ENCODE data around the gene ERICH6B. TPM values are rescaled to one million over a fixed set of nuclear protein-coding genes. Genes with fewer than 3 reads are reported as not detected.
A peak's percentile ranks its signal among the peaks of the same experiment; 100 is the strongest.
"Not testable (repeated sequence)": the region's sequence is repeated elsewhere in the genome, so short reads cannot be mapped to it uniquely, and the experiment has no call there.

Gene ERICH6B
- total RNA-seq, 1 donor from 2014 or later = not detected

- H3K36me3 ChIP-seq (ENCODE audit: control insufficient read depth, insufficient read depth, low read length) = no peaks in the 10 kb centered on the region
- no peaks in the 10 kb centered on the region for H3K27me3 ChIP-seq (ENCODE audit: control insufficient read depth, insufficient read depth, low read length)
- TF ChIP-seq CTCF (IDR thresholded peaks at IDR 0.05; ENCODE audit: insufficient read depth, low read length, severe bottlenecking) = no peak
- DNase-seq (ENCODE audit: low read depth) = no peak
- no peak overlapping the region for H3K4me3 ChIP-seq (ENCODE audit: low read depth, low read length)
- no peak for FAIRE-seq
Measured at GRCh38 chr13:45654633-45655349, 39.3 kb upstream of the ERICH6B start.

DNA sequence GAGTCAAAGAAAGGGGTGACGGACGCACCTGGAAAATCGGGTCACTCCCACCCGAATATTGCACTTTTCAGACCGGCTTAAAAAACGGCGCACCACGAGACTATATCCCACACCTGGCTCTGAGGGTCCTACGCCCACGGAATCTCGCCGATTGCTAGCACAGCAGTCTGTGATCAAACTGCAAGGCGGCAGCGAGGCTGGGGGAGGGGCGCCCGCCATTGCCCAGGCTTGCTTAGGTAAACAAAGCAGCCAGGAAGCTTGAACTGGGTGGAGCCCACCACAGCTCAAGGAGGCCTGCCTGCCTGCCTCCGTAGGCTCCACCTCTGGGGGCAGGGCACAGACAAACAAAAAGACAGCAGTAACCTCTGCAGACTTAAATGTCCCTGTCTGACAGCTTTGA lies 29.7 kb upstream of the ERICH6B start:
- H3K4me3 ChIP-seq (ENCODE audit: low read depth, low read length); H3K27me3 ChIP-seq (ENCODE audit: control insufficient read depth, insufficient read depth, low read length); H3K36me3 ChIP-seq (ENCODE audit: control insufficient read depth, insufficient read depth, low read length); FAIRE-seq; DNase-seq (ENCODE audit: low read depth): not testable (repeated sequence)

DNA sequence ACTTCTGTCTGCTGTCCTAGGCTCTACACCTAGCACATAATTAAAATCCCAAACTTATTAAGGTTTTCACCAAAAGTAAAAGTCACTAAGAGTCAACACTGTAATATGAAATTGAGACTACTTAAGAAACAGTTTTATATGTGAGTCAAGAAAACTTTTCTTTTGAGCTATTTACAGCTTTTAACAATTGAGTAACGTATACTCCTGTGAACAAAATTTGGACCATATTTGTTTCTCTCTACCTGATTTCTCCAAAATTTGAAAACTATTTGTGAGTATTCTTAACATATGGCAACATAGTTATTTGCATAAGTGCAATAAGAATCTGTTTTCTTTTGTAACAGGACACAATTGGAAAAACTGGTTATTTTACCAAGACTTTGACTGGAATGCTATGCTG lies 26.6 kb upstream of the ERICH6B start:
- not testable (repeated sequence) for H3K36me3 ChIP-seq (ENCODE audit: control insufficient read depth, insufficient read depth, low read length); DNase-seq (ENCODE audit: low read depth); FAIRE-seq; H3K27me3 ChIP-seq (ENCODE audit: control insufficient read depth, insufficient read depth, low read length); H3K4me3 ChIP-seq (ENCODE audit: low read depth, low read length)

DNA sequence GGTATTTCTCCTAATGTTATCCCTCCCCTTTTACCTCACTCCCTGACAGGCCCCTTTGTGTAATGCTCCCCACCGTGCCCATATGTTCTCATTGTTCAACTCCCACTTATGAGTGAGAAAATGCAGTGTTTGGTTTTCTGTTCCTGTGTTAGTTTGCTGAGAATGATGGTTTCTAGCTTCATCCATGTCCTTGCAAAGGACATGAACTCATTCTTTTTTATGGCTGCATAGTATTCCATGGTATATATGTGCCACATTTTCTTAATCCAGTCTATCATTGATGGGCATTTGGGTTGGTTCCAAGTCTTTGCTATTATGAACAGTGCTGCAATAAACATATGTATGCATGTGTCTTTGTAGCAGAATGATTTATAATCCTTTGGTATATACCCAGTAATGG lies 19.8 kb upstream of the ERICH6B start:
- H3K36me3 ChIP-seq (ENCODE audit: control insufficient read depth, insufficient read depth, low read length); FAIRE-seq; H3K27me3 ChIP-seq (ENCODE audit: control insufficient read depth, insufficient read depth, low read length); DNase-seq (ENCODE audit: low read depth); H3K4me3 ChIP-seq (ENCODE audit: low read depth, low read length): not testable (repeated sequence)

DNA sequence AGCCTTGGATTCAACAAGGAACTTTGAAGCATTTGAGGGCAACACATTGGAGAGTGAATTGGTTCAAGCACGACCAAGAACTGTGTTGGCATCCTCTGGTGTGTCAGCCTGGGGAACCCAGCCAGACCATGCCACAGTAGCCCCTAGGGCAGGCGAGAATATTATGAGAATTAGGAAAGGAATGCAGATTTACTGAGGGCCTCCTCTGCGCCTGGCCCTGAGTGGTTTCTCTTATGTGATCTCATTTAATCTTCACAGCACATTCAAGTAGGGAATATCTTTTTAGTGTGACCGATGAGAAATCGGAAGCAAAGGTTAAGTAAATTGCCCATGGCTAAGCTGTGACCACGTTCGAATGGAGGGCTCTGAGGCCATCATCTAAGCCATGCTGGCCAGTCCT lies 15.3 kb upstream of the ERICH6B start:
- Histone ChIP-seq H3K4me3 (ENCODE audit: low read depth, low read length) (no peak overlapping the region), H3K27me3 (ENCODE audit: control insufficient read depth, insufficient read depth, low read length) (peaks cover 3% of the 10 kb centered on the region), H3K36me3 (ENCODE audit: control insufficient read depth, insufficient read depth, low read length) (no peaks in the 10 kb centered on the region)
- FAIRE-seq (no peak), DNase-seq (ENCODE audit: low read depth) (peak; percentile 18)
- TF ChIP-seq CTCF (IDR thresholded peaks at IDR 0.05; ENCODE audit: insufficient read depth, low read length, severe bottlenecking) = no peak

DNA sequence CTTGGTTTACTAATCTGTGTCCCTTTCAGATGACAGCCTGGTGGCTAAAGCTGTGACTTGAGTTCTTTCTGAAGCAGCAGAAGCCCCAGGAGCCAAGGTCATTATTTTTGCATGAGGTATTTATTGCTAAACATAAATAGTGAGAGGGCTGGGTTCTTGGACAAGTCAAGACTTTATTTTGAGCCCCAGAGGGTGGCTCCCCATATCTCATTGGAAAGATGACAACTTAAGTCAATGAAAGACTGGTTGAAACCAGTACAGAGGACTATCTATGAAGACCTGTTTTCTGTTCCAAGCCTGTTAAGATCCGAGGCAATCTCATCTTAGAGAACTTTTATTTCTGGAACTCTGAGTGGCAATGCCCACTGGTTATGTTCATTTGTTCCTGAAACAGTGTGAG lies 14.4 kb upstream of the ERICH6B start:
- DNase-seq (ENCODE audit: low read depth) (no peak), FAIRE-seq (no peak)
- no peaks in the 10 kb centered on the region for H3K36me3 ChIP-seq (ENCODE audit: control insufficient read depth, insufficient read depth, low read length)
- peaks cover 3% of the 10 kb centered on the region for H3K27me3 ChIP-seq (ENCODE audit: control insufficient read depth, insufficient read depth, low read length)
- TF ChIP-seq CTCF (IDR thresholded peaks at IDR 0.05; ENCODE audit: insufficient read depth, low read length, severe bottlenecking) = no peak
- H3K4me3 ChIP-seq (ENCODE audit: low read depth, low read length) = no peak overlapping the region

DNA sequence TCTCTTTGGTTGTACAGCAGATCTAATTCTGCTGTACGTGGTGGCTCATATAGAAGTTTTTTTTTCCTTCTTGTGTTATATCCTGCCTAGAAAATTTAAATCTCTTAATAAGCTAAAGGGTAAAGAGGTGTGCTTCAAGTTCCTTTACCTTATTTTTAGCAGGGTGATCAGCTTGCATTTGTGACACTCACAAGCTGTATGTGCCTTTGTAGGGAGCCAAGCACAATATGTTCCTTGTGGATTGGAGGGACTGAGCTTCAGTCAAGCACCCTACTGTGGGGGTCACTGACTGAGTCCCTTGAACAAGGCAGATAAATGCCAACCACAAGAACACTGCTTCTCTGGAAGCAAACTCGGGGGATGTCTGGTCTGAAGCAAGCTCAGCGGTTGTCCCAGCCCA lies 12.6 kb upstream of the ERICH6B start:
- Histone ChIP-seq H3K27me3 (ENCODE audit: control insufficient read depth, insufficient read depth, low read length) (peaks cover 3% of the 10 kb centered on the region), H3K36me3 (ENCODE audit: control insufficient read depth, insufficient read depth, low read length) (no peaks in the 10 kb centered on the region), H3K4me3 (ENCODE audit: low read depth, low read length) (no peak overlapping the region)
- DNase-seq (ENCODE audit: low read depth) = no peak
- FAIRE-seq = no peak
- TF ChIP-seq CTCF (IDR thresholded peaks at IDR 0.05; ENCODE audit: insufficient read depth, low read length, severe bottlenecking) = no peak
